PFSK-1 (cell line): Measurements from ENCODE around the gene NPHP4.

Experiments
- SIN3A ChIP-seq: IDR thresholded peaks from 2 replicates; pipeline ENCODE4 v1.6.1; 2012; ENCODE audit warnings: mild to moderate bottlenecking, low read length, moderate library complexity, borderline replicate concordance; ENCODE audit not compliant: insufficient read depth
- TAF1 ChIP-seq: IDR thresholded peaks from 2 replicates; pipeline ENCODE4 v1.6.1; 2012; ENCODE audit warnings: low read length, control low read depth, borderline replicate concordance; ENCODE audit not compliant: insufficient read depth
- TF ChIP-seq, protein P1 (sequence below), 2 experiments: IDR thresholded peaks; 2 replicates each; pipeline versions ENCODE4 v1.6.1 to v1.8.0; 2011 to 2012; ENCODE audit warnings: low read depth in 2 of 2, low read length in 2 of 2, control low read depth in 1 of 2, inconsistent platforms in 1 of 2, mild to moderate bottlenecking in 1 of 2, moderate library complexity in 1 of 2; ENCODE audit not compliant: insufficient read depth in 1 of 2

DNA sequence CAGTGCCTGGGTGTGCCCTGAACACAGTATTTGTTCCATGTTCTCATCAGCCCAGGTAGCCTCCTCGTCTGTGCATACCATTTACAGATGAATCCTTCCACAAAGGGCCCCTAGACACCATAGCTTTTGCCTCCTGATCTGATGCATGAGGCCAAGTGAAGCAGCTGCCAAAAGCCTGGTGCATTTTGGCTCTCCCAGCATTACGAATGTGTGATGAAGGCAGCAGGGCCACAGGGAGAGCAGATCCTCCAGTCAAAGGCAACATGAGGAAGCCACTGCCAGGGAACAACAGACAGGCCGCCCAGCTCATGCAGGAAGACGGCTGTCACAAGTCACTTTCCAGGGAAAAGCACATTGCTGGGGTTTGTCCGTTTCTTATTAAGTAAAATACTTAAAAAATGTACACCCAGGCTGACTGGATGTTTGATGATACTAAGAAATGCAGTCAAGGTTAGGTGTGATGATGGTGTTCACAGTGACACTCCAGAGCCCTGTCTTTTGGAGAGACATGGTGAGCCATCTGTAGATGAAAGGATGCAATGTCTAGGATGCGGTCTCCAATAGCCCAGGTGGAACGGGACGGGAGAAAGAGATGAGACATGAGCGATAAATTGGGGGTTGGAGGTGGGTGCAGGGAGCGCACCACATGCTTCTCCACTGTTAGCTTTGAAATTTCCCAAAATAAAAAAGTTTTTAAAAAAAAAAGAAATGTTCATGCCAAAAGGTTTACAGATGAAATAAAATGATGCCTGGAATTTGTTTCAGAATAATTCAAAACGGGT is 48.7 kb downstream of the NPHP4 start:
- TF ChIP-seq TAF1 (no peak), SIN3A (no peak)
- TF ChIP-seq, protein P1, sequence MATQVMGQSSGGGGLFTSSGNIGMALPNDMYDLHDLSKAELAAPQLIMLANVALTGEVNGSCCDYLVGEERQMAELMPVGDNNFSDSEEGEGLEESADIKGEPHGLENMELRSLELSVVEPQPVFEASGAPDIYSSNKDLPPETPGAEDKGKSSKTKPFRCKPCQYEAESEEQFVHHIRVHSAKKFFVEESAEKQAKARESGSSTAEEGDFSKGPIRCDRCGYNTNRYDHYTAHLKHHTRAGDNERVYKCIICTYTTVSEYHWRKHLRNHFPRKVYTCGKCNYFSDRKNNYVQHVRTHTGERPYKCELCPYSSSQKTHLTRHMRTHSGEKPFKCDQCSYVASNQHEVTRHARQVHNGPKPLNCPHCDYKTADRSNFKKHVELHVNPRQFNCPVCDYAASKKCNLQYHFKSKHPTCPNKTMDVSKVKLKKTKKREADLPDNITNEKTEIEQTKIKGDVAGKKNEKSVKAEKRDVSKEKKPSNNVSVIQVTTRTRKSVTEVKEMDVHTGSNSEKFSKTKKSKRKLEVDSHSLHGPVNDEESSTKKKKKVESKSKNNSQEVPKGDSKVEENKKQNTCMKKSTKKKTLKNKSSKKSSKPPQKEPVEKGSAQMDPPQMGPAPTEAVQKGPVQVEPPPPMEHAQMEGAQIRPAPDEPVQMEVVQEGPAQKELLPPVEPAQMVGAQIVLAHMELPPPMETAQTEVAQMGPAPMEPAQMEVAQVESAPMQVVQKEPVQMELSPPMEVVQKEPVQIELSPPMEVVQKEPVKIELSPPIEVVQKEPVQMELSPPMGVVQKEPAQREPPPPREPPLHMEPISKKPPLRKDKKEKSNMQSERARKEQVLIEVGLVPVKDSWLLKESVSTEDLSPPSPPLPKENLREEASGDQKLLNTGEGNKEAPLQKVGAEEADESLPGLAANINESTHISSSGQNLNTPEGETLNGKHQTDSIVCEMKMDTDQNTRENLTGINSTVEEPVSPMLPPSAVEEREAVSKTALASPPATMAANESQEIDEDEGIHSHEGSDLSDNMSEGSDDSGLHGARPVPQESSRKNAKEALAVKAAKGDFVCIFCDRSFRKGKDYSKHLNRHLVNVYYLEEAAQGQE (IDR thresholded peaks at IDR 0.05; ENCODE audit: insufficient read depth in 1 of 2, low read depth in 2 of 2, low read length in 2 of 2): no peak
